ENCODE measurements around the gene MAP6.

Gene MAP6

GRCh38 chr11:75543806-75544205 lies 125.0 kb downstream of the MAP6 start:
- no CpG with 5 or more reads among the region's 6 CpGs for WGBS (ENCODE audit: extremely low coverage, insufficient coverage, insufficient read length)
- no peak overlapping the region for H3K4ac ChIP-seq (ENCODE audit: low read depth, low read length)
- H3K14ac ChIP-seq (ENCODE audit: low read length): no peak overlapping the region

GRCh38 chr11:75542088-75542438 lies 126.8 kb downstream of the MAP6 start:
- no peak for DNase-seq
- Histone ChIP-seq H3K18ac (ENCODE audit: low read length) (no peak overlapping the region), H3K9ac (ENCODE audit: low read length) (no peak overlapping the region), H2BK120ac (ENCODE audit: insufficient read depth, low read length, poor library complexity) (no peak overlapping the region), H2AFZ (ENCODE audit: insufficient read depth, low read length, poor library complexity) (no peak overlapping the region), H3K23ac (ENCODE audit: low read length) (no peak overlapping the region), H4K91ac (ENCODE audit: low read depth, low read length) (no peak overlapping the region), H2BK5ac (ENCODE audit: low read depth, low read length, poor library complexity) (no peak overlapping the region), H3K4me1 (ENCODE audit: control insufficient read depth in 1 of 2, insufficient read depth in 2 of 2, low read length in 2 of 2) (peaks cover 3% of the 10 kb centered on the region in 2 experiments), H3K79me1 (ENCODE audit: low read length) (no peaks in the 10 kb centered on the region), H3K9me3 (ENCODE audit: insufficient read depth, low read depth, low read length) (no peaks in the 10 kb centered on the region), H3K79me2 (ENCODE audit: control insufficient read depth, insufficient read depth, low read length, poor library complexity) (no peaks in the 10 kb centered on the region), H3K4me2 (ENCODE audit: low read length) (no peak overlapping the region), H3K27ac (ENCODE audit: low read depth, low read length) (no peak overlapping the region), H3K36me3 (ENCODE audit: control insufficient read depth in 1 of 2, insufficient read depth in 2 of 2, low read length in 2 of 2) (no peaks in the 10 kb centered on the region), H3K27me3 (ENCODE audit: insufficient read depth, low read length) (no peaks in the 10 kb centered on the region), H4K8ac (ENCODE audit: low read depth, low read length) (no peak overlapping the region), H3K14ac (ENCODE audit: low read length) (no peak overlapping the region), H3K4ac (ENCODE audit: low read depth, low read length) (no peak overlapping the region), H4K12ac (ENCODE audit: low read depth, low read length) (no peak overlapping the region), H2BK12ac (ENCODE audit: low read length) (no peak overlapping the region), H3K4me3 (ENCODE audit: low read depth, low read length) (no peak overlapping the region), H2AK5ac (ENCODE audit: low read length) (no peak overlapping the region)
- WGBS (ENCODE audit: extremely low coverage, insufficient coverage, insufficient read length): no CpG with 5 or more reads among the region's 1 CpG

More at GRCh38 chr11:75543806-75544205, 125.0 kb downstream of the MAP6 start:
- no peak overlapping the region for H4K8ac ChIP-seq (ENCODE audit: low read depth, low read length)
- H3K79me2 ChIP-seq (ENCODE audit: control insufficient read depth, insufficient read depth, low read length, poor library complexity): no peaks in the 10 kb centered on the region
- no peak overlapping the region for H3K23ac ChIP-seq (ENCODE audit: low read length)
- no peak for DNase-seq
- H2BK12ac ChIP-seq (ENCODE audit: low read length): no peak overlapping the region
- no peak overlapping the region for H4K91ac ChIP-seq (ENCODE audit: low read depth, low read length)
- H3K18ac ChIP-seq (ENCODE audit: low read length): no peak overlapping the region
- H3K79me1 ChIP-seq (ENCODE audit: low read length): peaks cover 5% of the 10 kb centered on the region
- H3K27me3 ChIP-seq (ENCODE audit: insufficient read depth, low read length): no peaks in the 10 kb centered on the region
- no peak overlapping the region for H4K12ac ChIP-seq (ENCODE audit: low read depth, low read length)
- H3K4me2 ChIP-seq (ENCODE audit: low read length): no peak overlapping the region
- no peak overlapping the region for H2BK5ac ChIP-seq (ENCODE audit: low read depth, low read length, poor library complexity)
- H3K27ac ChIP-seq (ENCODE audit: low read depth, low read length): no peak overlapping the region
- H3K9ac ChIP-seq (ENCODE audit: low read length): no peak overlapping the region
- H3K4me1 ChIP-seq (ENCODE audit: control insufficient read depth in 1 of 2, insufficient read depth in 2 of 2, low read length in 2 of 2): peaks cover 0 to 6% of the 10 kb centered on the region in 2 experiments
- no peak overlapping the region for H2AFZ ChIP-seq (ENCODE audit: insufficient read depth, low read length, poor library complexity)
- H3K9me3 ChIP-seq (ENCODE audit: insufficient read depth, low read depth, low read length): no peaks in the 10 kb centered on the region
- no peak overlapping the region for H2BK120ac ChIP-seq (ENCODE audit: insufficient read depth, low read length, poor library complexity)
- no peak overlapping the region for H2AK5ac ChIP-seq (ENCODE audit: low read length)
- no peaks in the 10 kb centered on the region for H3K36me3 ChIP-seq (ENCODE audit: control insufficient read depth in 1 of 2, insufficient read depth in 2 of 2, low read length in 2 of 2)
- no peak overlapping the region for H3K4me3 ChIP-seq (ENCODE audit: low read depth, low read length)

- H2BK5ac ChIP-seq (ENCODE audit: low read depth, low read length, poor library complexity): no peak overlapping the region
- no peak overlapping the region for H3K9ac ChIP-seq (ENCODE audit: low read length)
- no peak overlapping the region for H2AFZ ChIP-seq (ENCODE audit: insufficient read depth, low read length, poor library complexity)
- no CpG with 5 or more reads among the region's 4 CpGs for WGBS (ENCODE audit: extremely low coverage, insufficient coverage, insufficient read length)
- no peaks in the 10 kb centered on the region for H3K36me3 ChIP-seq (ENCODE audit: control insufficient read depth in 1 of 2, insufficient read depth in 2 of 2, low read length in 2 of 2)
- no peak overlapping the region for H2BK12ac ChIP-seq (ENCODE audit: low read length)
- no peaks in the 10 kb centered on the region for H3K9me3 ChIP-seq (ENCODE audit: insufficient read depth, low read depth, low read length)
- H3K27me3 ChIP-seq (ENCODE audit: insufficient read depth, low read length): no peaks in the 10 kb centered on the region
- no peak overlapping the region for H3K4me3 ChIP-seq (ENCODE audit: low read depth, low read length)
- H3K23ac ChIP-seq (ENCODE audit: low read length): no peak overlapping the region
- no peak overlapping the region for H2AK5ac ChIP-seq (ENCODE audit: low read length)
- no peak overlapping the region for H4K12ac ChIP-seq (ENCODE audit: low read depth, low read length)
- no peak for DNase-seq
- no peaks in the 10 kb centered on the region for H3K79me2 ChIP-seq (ENCODE audit: control insufficient read depth, insufficient read depth, low read length, poor library complexity)
- H4K8ac ChIP-seq (ENCODE audit: low read depth, low read length): no peak overlapping the region
- no peak overlapping the region for H4K91ac ChIP-seq (ENCODE audit: low read depth, low read length)
- no peak overlapping the region for H3K27ac ChIP-seq (ENCODE audit: low read depth, low read length)
- no peak overlapping the region for H3K14ac ChIP-seq (ENCODE audit: low read length)
- no peak overlapping the region for H3K4ac ChIP-seq (ENCODE audit: low read depth, low read length)
- H3K4me2 ChIP-seq (ENCODE audit: low read length): no peak overlapping the region
- peaks cover 3 to 4% of the 10 kb centered on the region in 2 experiments for H3K4me1 ChIP-seq (ENCODE audit: control insufficient read depth in 1 of 2, insufficient read depth in 2 of 2, low read length in 2 of 2)
- no peak overlapping the region for H2BK120ac ChIP-seq (ENCODE audit: insufficient read depth, low read length, poor library complexity)
- H3K18ac ChIP-seq (ENCODE audit: low read length): no peak overlapping the region
- H3K79me1 ChIP-seq (ENCODE audit: low read length): no peaks in the 10 kb centered on the region
These were observed 127.4 kb downstream of the MAP6 start for GRCh38 chr11:75541193-75542087.

GRCh38 chr11:75539459-75540334 lies 129.1 kb downstream of the MAP6 start:
- no peak overlapping the region for H3K9ac ChIP-seq (ENCODE audit: low read length)
- no peak overlapping the region for H2BK5ac ChIP-seq (ENCODE audit: low read depth, low read length, poor library complexity)
- DNase-seq: no peak
- peaks cover 3 to 4% of the 10 kb centered on the region in 2 experiments for H3K4me1 ChIP-seq (ENCODE audit: control insufficient read depth in 1 of 2, insufficient read depth in 2 of 2, low read length in 2 of 2)
- no peak overlapping the region for H2AFZ ChIP-seq (ENCODE audit: insufficient read depth, low read length, poor library complexity)
- no peak overlapping the region for H2BK120ac ChIP-seq (ENCODE audit: insufficient read depth, low read length, poor library complexity)
- H3K4me2 ChIP-seq (ENCODE audit: low read length): no peak overlapping the region
- no peaks in the 10 kb centered on the region for H3K36me3 ChIP-seq (ENCODE audit: control insufficient read depth in 1 of 2, insufficient read depth in 2 of 2, low read length in 2 of 2)
- no peak overlapping the region for H3K23ac ChIP-seq (ENCODE audit: low read length)
- H2AK5ac ChIP-seq (ENCODE audit: low read length): no peak overlapping the region
- WGBS (ENCODE audit: extremely low coverage, insufficient coverage, insufficient read length): no CpG with 5 or more reads among the region's 9 CpGs
- H3K4ac ChIP-seq (ENCODE audit: low read depth, low read length): no peak overlapping the region
- no peak overlapping the region for H3K4me3 ChIP-seq (ENCODE audit: low read depth, low read length)
- no peak overlapping the region for H4K12ac ChIP-seq (ENCODE audit: low read depth, low read length)
- H3K27me3 ChIP-seq (ENCODE audit: insufficient read depth, low read length): no peaks in the 10 kb centered on the region
- no peak overlapping the region for H3K27ac ChIP-seq (ENCODE audit: low read depth, low read length)
- no peak overlapping the region for H3K14ac ChIP-seq (ENCODE audit: low read length)
- no peak overlapping the region for H2BK12ac ChIP-seq (ENCODE audit: low read length)
- no peak overlapping the region for H4K91ac ChIP-seq (ENCODE audit: low read depth, low read length)
- no peak overlapping the region for H4K8ac ChIP-seq (ENCODE audit: low read depth, low read length)
- H3K79me1 ChIP-seq (ENCODE audit: low read length): no peaks in the 10 kb centered on the region
- no peaks in the 10 kb centered on the region for H3K79me2 ChIP-seq (ENCODE audit: control insufficient read depth, insufficient read depth, low read length, poor library complexity)
- no peak overlapping the region for H3K18ac ChIP-seq (ENCODE audit: low read length)
- no peaks in the 10 kb centered on the region for H3K9me3 ChIP-seq (ENCODE audit: insufficient read depth, low read depth, low read length)

Measured in trophoblast cell (in vitro differentiated cells and primary cell).